AG04450 (cell line): ENCODE data around the gene GADD45B. TPM values are rescaled to one million over a fixed set of nuclear protein-coding genes. Genes with fewer than 3 reads are reported as not detected.

Experiments used
- CTCF ChIA-PET: fragments of 300-600, 350-600 bp; formaldehyde crosslinking; extraction: SDS; loops from one replicate; lab custom pipeline; 2022; ENCODE audit warnings: antibody characterized with exemption, inconsistent platforms; lab: Charles Lee
- POLR2A ChIA-PET: fragments of 350-600 bp; formaldehyde crosslinking; extraction: SDS; loops from one replicate; lab custom pipeline; 2021; ENCODE audit warnings: antibody characterized with exemption, inconsistent platforms; lab: Yijun Ruan, JAX
- DNase-seq: peaks from one replicate; pipeline ENCODE4 v3.0.0-alpha.2; 2011; ENCODE audit warnings: low read depth, low spot score
- H3K27ac ChIP-seq: one replicate; pipeline ENCODE4 v1.5.1; 2012; ENCODE audit warnings: low read depth, low read length, control low read depth
- H3K27me3 ChIP-seq: one replicate; pipeline ENCODE4 v1.6.0; 2012; ENCODE audit warnings: low read length; ENCODE audit not compliant: control insufficient read depth, insufficient read depth
- H3K4me3 ChIP-seq: 2 replicates; pipeline ENCODE4 v1.5.1; 2011; ENCODE audit warnings: mild to moderate bottlenecking, low read depth, low read length, control low read depth
- H3K9me3 ChIP-seq: 2 replicates; pipeline ENCODE4 v1.5.1; 2012; ENCODE audit warnings: low read length; ENCODE audit not compliant: control insufficient read depth, insufficient read depth
- polyA plus RNA-seq: library from polyadenylated mRNA; depleted of rRNA; stranded (reverse); fragments of >200 nt; gene quantifications from 2 replicates; pipeline ENCODE4 v1.2.3, GENCODE V29; 2011
- TF ChIP-seq, protein P1 (sequence below): IDR thresholded peaks from 2 replicates; pipeline ENCODE4 v1.5.1; 2011; ENCODE audit warnings: low read depth, low read length, control low read depth, inconsistent platforms

Gene GADD45B
- polyA plus RNA-seq, 1 experiment: 18.5 TPM

DNA sequence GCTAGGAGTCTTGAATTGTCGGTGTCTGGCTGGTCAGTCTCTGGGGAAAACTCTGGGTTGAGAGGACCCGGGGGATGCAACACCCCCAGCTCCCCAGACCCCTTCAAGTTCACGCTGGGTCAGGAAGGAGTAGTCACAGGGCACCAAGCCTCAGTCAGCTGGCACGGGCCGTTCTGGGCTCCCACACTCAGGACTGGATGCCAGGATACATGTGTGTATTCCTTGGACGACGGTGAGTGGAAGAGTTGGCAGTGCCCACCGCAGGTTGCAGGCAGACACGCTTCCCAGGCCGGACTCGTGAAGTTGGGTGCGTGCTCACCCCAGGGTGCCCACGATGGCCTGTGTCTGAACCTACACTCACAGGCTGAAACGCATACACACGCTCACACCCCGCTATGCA lies 5.5 kb downstream of the GADD45B start:
- ChIA-PET CTCF (no interaction called here), POLR2A (interaction anchor here (1.0 kb wide), 1 partner anchor 98 kb away, joined by 3 read pairs; no protein-coding TSS in a partner anchor)
- no peak overlapping the region for H3K4me3 ChIP-seq
- peaks cover 33% of the 10 kb centered on the region for H3K9me3 ChIP-seq
- TF ChIP-seq, protein P1, sequence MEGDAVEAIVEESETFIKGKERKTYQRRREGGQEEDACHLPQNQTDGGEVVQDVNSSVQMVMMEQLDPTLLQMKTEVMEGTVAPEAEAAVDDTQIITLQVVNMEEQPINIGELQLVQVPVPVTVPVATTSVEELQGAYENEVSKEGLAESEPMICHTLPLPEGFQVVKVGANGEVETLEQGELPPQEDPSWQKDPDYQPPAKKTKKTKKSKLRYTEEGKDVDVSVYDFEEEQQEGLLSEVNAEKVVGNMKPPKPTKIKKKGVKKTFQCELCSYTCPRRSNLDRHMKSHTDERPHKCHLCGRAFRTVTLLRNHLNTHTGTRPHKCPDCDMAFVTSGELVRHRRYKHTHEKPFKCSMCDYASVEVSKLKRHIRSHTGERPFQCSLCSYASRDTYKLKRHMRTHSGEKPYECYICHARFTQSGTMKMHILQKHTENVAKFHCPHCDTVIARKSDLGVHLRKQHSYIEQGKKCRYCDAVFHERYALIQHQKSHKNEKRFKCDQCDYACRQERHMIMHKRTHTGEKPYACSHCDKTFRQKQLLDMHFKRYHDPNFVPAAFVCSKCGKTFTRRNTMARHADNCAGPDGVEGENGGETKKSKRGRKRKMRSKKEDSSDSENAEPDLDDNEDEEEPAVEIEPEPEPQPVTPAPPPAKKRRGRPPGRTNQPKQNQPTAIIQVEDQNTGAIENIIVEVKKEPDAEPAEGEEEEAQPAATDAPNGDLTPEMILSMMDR: no peak
- DNase-seq: no peak
- no peak overlapping the region for H3K27ac ChIP-seq
- no peaks in the 10 kb centered on the region for H3K27me3 ChIP-seq

DNA sequence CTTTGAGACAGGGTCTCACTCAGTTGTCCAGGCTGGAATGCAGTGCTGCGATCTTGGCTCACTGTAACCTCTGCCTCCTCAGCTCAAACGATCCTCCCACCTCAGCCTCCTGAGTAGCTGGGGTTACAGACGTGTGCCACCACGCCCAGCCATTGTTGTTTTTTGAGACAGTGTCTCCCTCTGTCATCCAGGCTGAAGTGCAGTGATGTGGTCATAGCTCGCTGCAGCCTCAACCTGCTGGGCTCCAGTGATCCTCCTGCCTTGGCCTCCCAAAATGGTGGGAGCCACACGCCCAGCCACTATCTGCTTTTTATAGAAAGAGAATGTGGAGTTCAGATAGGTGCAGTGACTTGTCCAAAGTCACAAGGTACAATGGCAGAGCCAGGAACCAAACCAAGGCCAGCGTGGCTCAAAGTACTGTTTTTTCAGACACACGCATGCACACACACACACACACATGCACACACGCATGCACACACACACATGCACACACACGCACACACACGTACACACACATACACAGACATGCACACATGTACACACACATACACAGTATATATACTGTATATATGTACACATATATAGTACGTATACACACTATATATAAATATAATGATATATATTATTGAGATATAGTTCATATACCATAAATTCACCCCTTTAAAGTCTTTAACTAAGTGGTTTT lies 6.6 kb downstream of the GADD45B start:
- CTCF ChIA-PET: interaction anchor here (0.6 kb wide), 1 partner anchor 10 kb away, joined by 6 read pairs; no protein-coding TSS in a partner anchor
- POLR2A ChIA-PET: no interaction called here
- H3K9me3 ChIP-seq: peaks cover 29% of the 10 kb centered on the region
- no peak for DNase-seq
- TF ChIP-seq, protein P1: no peak
- H3K27me3 ChIP-seq: no peaks in the 10 kb centered on the region
- H3K27ac ChIP-seq: no peak overlapping the region
- H3K4me3 ChIP-seq: no peak overlapping the region

DNA sequence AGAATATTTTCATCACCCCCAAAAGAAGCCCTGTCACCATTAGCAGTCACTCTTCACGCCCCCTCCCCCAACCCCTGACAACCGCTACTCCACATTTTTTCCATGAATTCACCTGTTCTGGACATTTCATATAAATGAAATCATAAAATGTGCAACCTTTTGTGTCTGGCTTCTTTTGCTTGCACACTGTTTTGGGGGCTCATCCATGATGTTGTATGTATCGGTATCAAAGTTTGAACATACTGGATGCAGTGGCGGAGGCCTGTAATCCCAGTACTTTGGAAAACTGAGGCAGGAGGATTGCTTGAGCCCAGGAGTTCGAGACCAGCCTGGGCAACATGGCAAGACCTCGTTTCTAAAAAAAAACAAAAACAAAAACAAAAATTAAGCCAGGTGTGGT lies 7.2 kb downstream of the GADD45B start:
- TF ChIP-seq, protein P1: no peak
- Histone ChIP-seq H3K27me3 (no peaks in the 10 kb centered on the region), H3K27ac (no peak overlapping the region), H3K4me3 (no peak overlapping the region), H3K9me3 (peaks cover 29% of the 10 kb centered on the region)
- ChIA-PET POLR2A (no interaction called here), CTCF (no interaction called here)
- DNase-seq: no peak

DNA sequence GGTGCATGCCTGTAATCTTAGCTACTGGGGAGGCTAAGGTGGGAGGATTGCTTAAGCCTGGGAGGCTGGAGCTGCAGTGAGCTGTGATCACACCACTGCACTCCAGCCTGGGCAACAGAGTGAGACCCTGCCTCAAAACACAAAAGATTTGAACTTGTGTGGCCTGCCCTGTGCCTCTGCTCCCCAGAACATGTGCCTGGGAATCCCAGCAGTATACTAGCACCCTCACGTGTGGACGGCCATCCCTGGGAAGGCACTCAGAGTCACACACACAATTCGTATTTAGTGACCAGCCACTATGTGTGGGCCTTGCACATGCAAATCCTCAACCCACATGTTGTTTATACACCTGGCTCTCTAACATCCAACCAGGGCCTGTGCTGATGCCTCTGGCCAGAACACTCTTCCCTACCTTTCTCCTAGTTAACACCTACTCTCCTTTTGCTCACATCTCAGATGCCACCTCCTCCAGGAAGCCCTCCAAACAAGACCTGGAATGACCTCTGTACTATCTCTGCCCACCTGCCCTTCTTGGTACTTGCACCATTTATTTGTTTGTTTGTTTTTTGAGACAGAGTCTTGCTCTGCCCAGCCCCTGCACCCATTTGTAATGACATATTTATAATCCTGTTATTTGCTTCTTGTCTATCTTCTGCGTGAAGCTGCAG lies 7.7 kb downstream of the GADD45B start:
- ChIA-PET CTCF (no interaction called here), POLR2A (interaction anchor here (0.5 to 1.4 kb wide), 2 partner anchors 7 to 124 kb away, joined by 4 to 6 read pairs; partner anchors contain the start of gene GADD45B)

More for the DNA sequence above, 7.7 kb downstream of the GADD45B start:
- Histone ChIP-seq H3K27ac (no peak overlapping the region), H3K4me3 (no peak overlapping the region), H3K27me3 (no peaks in the 10 kb centered on the region), H3K9me3 (peaks cover 29% of the 10 kb centered on the region)
- TF ChIP-seq, protein P1: no peak
- DNase-seq: no peak
